Progenitor cell of endocrine pancreas (in vitro differentiated cells): ENCODE measurements around the gene MAF. TPM values are rescaled to one million over a fixed set of nuclear protein-coding genes. Genes with fewer than 3 reads are reported as not detected.

Experiments
- DNase-seq: peaks from one replicate; pipeline ENCODE4 v3.0.0; 2021; ENCODE audit warnings: low spot score; ENCODE audit not compliant: unreplicated experiment
- H3K27ac Mint-ChIP-seq: 2 replicates; pipeline ENCODE4 v1.8.0; 2021; ENCODE audit warnings: mild to moderate bottlenecking, moderate library complexity, mixed read lengths
- H3K27me3 Mint-ChIP-seq: 2 replicates; pipeline ENCODE4 v1.8.0; 2021; ENCODE audit warnings: mixed read lengths
- H3K36me3 Mint-ChIP-seq: 2 replicates; pipeline ENCODE4 v1.8.0; 2022; ENCODE audit warnings: mixed read lengths; ENCODE audit not compliant: insufficient read depth
- H3K4me1 Mint-ChIP-seq: 2 replicates; pipeline ENCODE4 v1.8.0; 2021; ENCODE audit warnings: low read depth, mixed read lengths
- H3K4me3 Mint-ChIP-seq: 2 replicates; pipeline ENCODE4 v1.8.0; 2021; ENCODE audit warnings: low read depth, mild to moderate bottlenecking, moderate library complexity, mixed read lengths
- H3K9me3 Mint-ChIP-seq: 2 replicates; pipeline ENCODE4 v1.8.0; 2021; ENCODE audit warnings: low read depth, mixed read lengths
- CTCF ChIP-seq: fragments of 200-600 bp; sonication (generic); IDR thresholded peaks from one replicate; pipeline ENCODE4 v1.5.0; 2021; ENCODE audit warnings: antibody characterized with exemption, mild to moderate bottlenecking; ENCODE audit not compliant: unreplicated experiment
- total RNA-seq: library from RNA; stranded (reverse); gene quantifications from 2 replicates; pipeline ENCODE4 v1.2.1, GENCODE V29; 2021

Gene MAF
- total RNA-seq, 1 donor from 2014 or later = 17.3 TPM

GRCh38 chr16:79593754-79594153 is 6.8 kb downstream of the MAF start:
- Mint-ChIP-seq H3K36me3 (peaks cover 3% of the 10 kb centered on the region), H3K4me1 (peaks cover 48% of the 10 kb centered on the region), H3K27ac (no peak overlapping the region), H3K4me3 (no peak overlapping the region), H3K9me3 (no peaks in the 10 kb centered on the region), H3K27me3 (peaks cover 25% of the 10 kb centered on the region)
- no peak for DNase-seq
- no peak for TF ChIP-seq CTCF

GRCh38 chr16:79593074-79593531 is 7.4 kb downstream of the MAF start:
- Mint-ChIP-seq H3K36me3 (peaks cover 3% of the 10 kb centered on the region), H3K27me3 (peaks cover 26% of the 10 kb centered on the region), H3K9me3 (no peaks in the 10 kb centered on the region), H3K4me1 (peaks cover 45% of the 10 kb centered on the region), H3K4me3 (peak overlapping the region; percentile 3), H3K27ac (no peak overlapping the region)
- DNase-seq = no peak
- TF ChIP-seq CTCF = no peak

- no peak for DNase-seq
- H3K4me3 Mint-ChIP-seq = no peak overlapping the region
- H3K36me3 Mint-ChIP-seq = peaks cover 3% of the 10 kb centered on the region
- H3K27ac Mint-ChIP-seq = peak overlapping the region; percentile 26
- peaks cover 30% of the 10 kb centered on the region for H3K27me3 Mint-ChIP-seq
- no peaks in the 10 kb centered on the region for H3K9me3 Mint-ChIP-seq
- H3K4me1 Mint-ChIP-seq = peaks cover 45% of the 10 kb centered on the region
- TF ChIP-seq CTCF = no peak
Observed at GRCh38 chr16:79592186-79592585, 8.4 kb downstream of the MAF start.

GRCh38 chr16:79589601-79590102 is 10.9 kb downstream of the MAF start:
- H3K4me1 Mint-ChIP-seq = peaks cover 35% of the 10 kb centered on the region
- H3K9me3 Mint-ChIP-seq = no peaks in the 10 kb centered on the region
- TF ChIP-seq CTCF = no peak
- H3K27me3 Mint-ChIP-seq = peaks cover 30% of the 10 kb centered on the region
- peak overlapping the region; percentile 62 for H3K4me3 Mint-ChIP-seq
- DNase-seq = no peak
- no peaks in the 10 kb centered on the region for H3K36me3 Mint-ChIP-seq
- no peak overlapping the region for H3K27ac Mint-ChIP-seq

- Mint-ChIP-seq H3K27ac (peak overlapping the region; percentile 18), H3K27me3 (peaks cover 30% of the 10 kb centered on the region), H3K36me3 (no peaks in the 10 kb centered on the region), H3K4me1 (peaks cover 20% of the 10 kb centered on the region), H3K9me3 (no peaks in the 10 kb centered on the region), H3K4me3 (no peak overlapping the region)
- no peak for DNase-seq
- TF ChIP-seq CTCF = no peak
Observed at GRCh38 chr16:79587897-79588296, 12.6 kb downstream of the MAF start.
